Measurements from ENCODE around the gene PTK7.

GRCh38 chr6:43178951-43179830, 103.1 kb downstream of the PTK7 start:
- no peak for TF ChIP-seq ESRRG (CRISPR knock-in tag; IDR thresholded peaks at IDR 0.05)
- TF ChIP-seq GLIS3 (CRISPR knock-in tag; IDR thresholded peaks at IDR 0.05), result no peak
- no peak for TF ChIP-seq TCF4 (CRISPR knock-in tag; IDR thresholded peaks at IDR 0.05; ENCODE audit: borderline replicate concordance)

Measured in SK-N-SH treated with all-trans-retinoic acid at 6 μM for 48 hours (cell line).